Activated naive CD8-positive, alpha-beta T cell treated with anti-CD3 and anti-CD28 coated beads, Interleukin-2, amount 50 U/mL, for 24 hours (primary cell): Measurements from ENCODE around the gene CCDC12.

Experiments used
- ATAC-seq: fragments of 150-1000 bp; cut with Tn5 transposase; one replicate; pipeline ENCODE4 v1.10.0; 2021
- DNase-seq: peaks from one replicate; pipeline ENCODE4 v3.0.0; 2021
- H3K27ac Mint-ChIP-seq: one replicate; pipeline ENCODE4 v1.8.0; 2021; ENCODE audit warnings: mild to moderate bottlenecking, mixed read lengths
- H3K27me3 Mint-ChIP-seq: one replicate; pipeline ENCODE4 v1.8.0; 2021; ENCODE audit warnings: mixed read lengths
- H3K36me3 Mint-ChIP-seq: one replicate; pipeline ENCODE4 v1.8.0; 2021; ENCODE audit warnings: low read depth, mixed read lengths
- H3K4me1 Mint-ChIP-seq: one replicate; pipeline ENCODE4 v1.8.0; 2021; ENCODE audit warnings: mixed read lengths
- H3K4me3 Mint-ChIP-seq: one replicate; pipeline ENCODE4 v1.8.0; 2021; ENCODE audit warnings: mild to moderate bottlenecking, moderate library complexity, mixed read lengths
- H3K9me3 Mint-ChIP-seq: one replicate; pipeline ENCODE4 v1.8.0; 2021; ENCODE audit warnings: mixed read lengths

The CCDC12 gene

DNA sequence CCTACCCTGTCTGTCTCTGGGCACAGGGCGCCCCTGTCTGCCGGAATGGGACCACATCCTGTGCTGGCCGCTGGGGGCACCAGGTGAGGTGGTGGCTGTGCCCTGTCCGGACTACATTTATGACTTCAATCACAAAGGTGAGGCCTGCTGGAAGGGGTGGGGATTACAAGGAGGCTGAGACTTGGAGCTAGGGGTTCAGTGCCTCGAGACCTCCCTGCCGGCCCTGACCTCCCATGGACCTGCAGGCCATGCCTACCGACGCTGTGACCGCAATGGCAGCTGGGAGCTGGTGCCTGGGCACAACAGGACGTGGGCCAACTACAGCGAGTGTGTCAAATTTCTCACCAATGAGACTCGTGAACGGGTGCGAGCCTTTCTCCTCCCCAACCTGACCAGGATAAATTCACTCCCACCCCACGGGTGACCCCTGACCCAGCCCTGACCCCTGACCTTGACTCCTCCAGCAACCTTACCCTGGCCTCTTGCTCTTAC lies 78.7 kb downstream of the CCDC12 start:
- DNase-seq (no peak), ATAC-seq (no peak)
- H3K27ac Mint-ChIP-seq, result no peak overlapping the region
- no peaks in the 10 kb centered on the region for H3K36me3 Mint-ChIP-seq
- peaks cover 1% of the 10 kb centered on the region for H3K4me1 Mint-ChIP-seq
- peaks cover 30% of the 10 kb centered on the region for H3K27me3 Mint-ChIP-seq
- H3K4me3 Mint-ChIP-seq, result no peak overlapping the region
- no peaks in the 10 kb centered on the region for H3K9me3 Mint-ChIP-seq

- H3K9me3 Mint-ChIP-seq, result no peaks in the 10 kb centered on the region
- no peaks in the 10 kb centered on the region for H3K36me3 Mint-ChIP-seq
- DNase-seq (no peak), ATAC-seq (no peak)
- H3K4me3 Mint-ChIP-seq, result no peak overlapping the region
- H3K27ac Mint-ChIP-seq, result no peak overlapping the region
- H3K4me1 Mint-ChIP-seq, result peaks cover 3% of the 10 kb centered on the region
- peaks cover 37% of the 10 kb centered on the region for H3K27me3 Mint-ChIP-seq
Observed at GRCh38 chr3:46897031-46897430, 79.5 kb downstream of the CCDC12 start.

- H3K4me1 Mint-ChIP-seq, result peaks cover 3% of the 10 kb centered on the region
- no peaks in the 10 kb centered on the region for H3K9me3 Mint-ChIP-seq
- peaks cover 44% of the 10 kb centered on the region for H3K27me3 Mint-ChIP-seq
- H3K4me3 Mint-ChIP-seq, result no peak overlapping the region
- no peak for ATAC-seq
- H3K36me3 Mint-ChIP-seq, result no peaks in the 10 kb centered on the region
- no peak for DNase-seq
- no peak overlapping the region for H3K27ac Mint-ChIP-seq
Observed at GRCh38 chr3:46896386-46896785, 80.2 kb downstream of the CCDC12 start.

- Mint-ChIP-seq H3K27ac (no peak overlapping the region), H3K9me3 (no peaks in the 10 kb centered on the region), H3K4me1 (peaks cover 3% of the 10 kb centered on the region), H3K4me3 (no peak overlapping the region), H3K36me3 (no peaks in the 10 kb centered on the region), H3K27me3 (peaks cover 48% of the 10 kb centered on the region)
- DNase-seq (no peak), ATAC-seq (no peak)
Observed at GRCh38 chr3:46895761-46896160, 80.8 kb downstream of the CCDC12 start.

DNA sequence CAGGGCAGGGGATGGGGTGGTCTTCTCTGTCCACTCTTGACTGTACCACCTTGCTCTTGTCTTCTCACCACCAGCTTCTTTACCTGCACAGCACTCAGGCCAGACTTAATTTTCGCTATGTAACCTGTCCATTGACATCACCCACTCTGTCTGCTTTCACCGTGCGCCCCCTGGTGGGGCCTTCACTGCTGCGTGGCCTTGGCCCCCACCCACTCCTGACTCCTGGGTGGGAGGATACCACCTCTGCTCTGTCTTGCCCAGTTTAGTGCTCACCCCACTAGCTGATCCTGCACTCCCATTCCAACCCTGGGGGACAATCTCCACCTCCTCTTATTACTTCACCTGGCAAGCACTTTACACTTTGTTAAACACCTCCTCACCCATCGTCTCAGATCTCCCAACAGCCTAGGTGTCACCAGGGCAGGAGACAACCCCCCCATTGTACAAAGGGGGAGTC lies 81.3 kb downstream of the CCDC12 start:
- peaks cover 52% of the 10 kb centered on the region for H3K27me3 Mint-ChIP-seq

GRCh38 chr3:46894256-46894655 lies 82.3 kb downstream of the CCDC12 start:
- H3K4me1 Mint-ChIP-seq, result peaks cover 3% of the 10 kb centered on the region
- ATAC-seq, result no peak
- peaks cover 52% of the 10 kb centered on the region for H3K27me3 Mint-ChIP-seq
- no peak overlapping the region for H3K4me3 Mint-ChIP-seq
- no peak for DNase-seq
- no peaks in the 10 kb centered on the region for H3K9me3 Mint-ChIP-seq
- H3K36me3 Mint-ChIP-seq, result no peaks in the 10 kb centered on the region
- H3K27ac Mint-ChIP-seq, result no peak overlapping the region

More for the DNA sequence above, 81.3 kb downstream of the CCDC12 start:
- H3K27ac Mint-ChIP-seq, result no peak overlapping the region
- no peak overlapping the region for H3K4me3 Mint-ChIP-seq
- DNase-seq, result peak; percentile 83
- peaks cover 3% of the 10 kb centered on the region for H3K4me1 Mint-ChIP-seq
- H3K9me3 Mint-ChIP-seq, result no peaks in the 10 kb centered on the region
- ATAC-seq, result peak; percentile 70
- no peaks in the 10 kb centered on the region for H3K36me3 Mint-ChIP-seq

DNA sequence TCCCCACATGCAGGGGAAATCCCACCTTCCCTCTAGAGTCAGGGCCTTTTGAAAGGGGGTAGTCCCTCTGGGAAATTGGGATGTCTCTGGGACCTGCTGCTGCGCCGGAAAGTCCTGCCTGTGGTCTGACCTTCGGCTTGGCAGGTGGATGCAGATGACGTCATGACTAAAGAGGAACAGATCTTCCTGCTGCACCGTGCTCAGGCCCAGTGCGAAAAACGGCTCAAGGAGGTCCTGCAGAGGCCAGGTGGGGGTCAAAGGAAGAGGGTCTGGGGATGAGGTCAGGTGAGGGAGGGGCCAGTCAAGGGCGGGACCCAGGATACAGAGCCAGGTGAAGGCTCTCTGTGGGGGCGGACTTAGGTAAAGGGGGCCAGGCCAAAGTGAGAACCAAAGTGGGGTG lies 82.8 kb downstream of the CCDC12 start:
- Mint-ChIP-seq H3K9me3 (no peaks in the 10 kb centered on the region), H3K4me1 (peaks cover 2% of the 10 kb centered on the region), H3K27me3 (peaks cover 47% of the 10 kb centered on the region), H3K4me3 (no peak overlapping the region), H3K27ac (no peak overlapping the region), H3K36me3 (no peaks in the 10 kb centered on the region)
- DNase-seq (no peak), ATAC-seq (no peak)

DNA sequence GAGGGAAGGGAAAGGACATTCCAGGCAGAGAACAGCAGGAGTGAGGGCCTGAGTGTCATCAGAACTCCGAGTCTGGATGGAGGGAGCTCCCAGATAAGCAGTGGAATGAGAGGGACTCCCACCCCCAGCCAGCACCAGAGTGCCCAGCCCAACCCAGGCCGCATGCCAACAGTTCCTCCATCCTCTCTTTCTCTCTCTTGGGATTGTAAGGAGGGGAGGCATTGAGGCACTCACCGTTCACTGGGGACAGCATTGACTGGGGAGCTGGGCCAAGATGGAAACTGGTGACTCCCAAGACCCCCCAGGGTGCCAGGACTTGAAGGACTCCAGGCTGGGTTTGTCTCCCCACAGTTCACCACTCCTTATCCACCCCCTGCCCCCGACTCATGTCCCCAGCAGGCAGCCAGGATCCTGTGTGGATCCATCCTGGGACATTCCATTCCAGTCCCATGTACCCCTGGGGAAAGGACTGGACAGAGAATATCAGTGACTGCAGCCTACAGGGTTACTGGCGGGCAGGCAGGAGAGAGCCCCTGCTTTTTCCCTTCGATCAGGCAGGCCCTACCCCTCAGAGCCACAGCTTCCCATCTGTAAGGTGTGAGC lies 83.3 kb downstream of the CCDC12 start:
- peaks cover 2% of the 10 kb centered on the region for H3K4me1 Mint-ChIP-seq
- H3K27ac Mint-ChIP-seq, result no peak overlapping the region
- H3K4me3 Mint-ChIP-seq, result no peak overlapping the region
- H3K36me3 Mint-ChIP-seq, result no peaks in the 10 kb centered on the region
- H3K27me3 Mint-ChIP-seq, result peaks cover 45% of the 10 kb centered on the region
- ATAC-seq (no peak), DNase-seq (no peak)
- H3K9me3 Mint-ChIP-seq, result no peaks in the 10 kb centered on the region

DNA sequence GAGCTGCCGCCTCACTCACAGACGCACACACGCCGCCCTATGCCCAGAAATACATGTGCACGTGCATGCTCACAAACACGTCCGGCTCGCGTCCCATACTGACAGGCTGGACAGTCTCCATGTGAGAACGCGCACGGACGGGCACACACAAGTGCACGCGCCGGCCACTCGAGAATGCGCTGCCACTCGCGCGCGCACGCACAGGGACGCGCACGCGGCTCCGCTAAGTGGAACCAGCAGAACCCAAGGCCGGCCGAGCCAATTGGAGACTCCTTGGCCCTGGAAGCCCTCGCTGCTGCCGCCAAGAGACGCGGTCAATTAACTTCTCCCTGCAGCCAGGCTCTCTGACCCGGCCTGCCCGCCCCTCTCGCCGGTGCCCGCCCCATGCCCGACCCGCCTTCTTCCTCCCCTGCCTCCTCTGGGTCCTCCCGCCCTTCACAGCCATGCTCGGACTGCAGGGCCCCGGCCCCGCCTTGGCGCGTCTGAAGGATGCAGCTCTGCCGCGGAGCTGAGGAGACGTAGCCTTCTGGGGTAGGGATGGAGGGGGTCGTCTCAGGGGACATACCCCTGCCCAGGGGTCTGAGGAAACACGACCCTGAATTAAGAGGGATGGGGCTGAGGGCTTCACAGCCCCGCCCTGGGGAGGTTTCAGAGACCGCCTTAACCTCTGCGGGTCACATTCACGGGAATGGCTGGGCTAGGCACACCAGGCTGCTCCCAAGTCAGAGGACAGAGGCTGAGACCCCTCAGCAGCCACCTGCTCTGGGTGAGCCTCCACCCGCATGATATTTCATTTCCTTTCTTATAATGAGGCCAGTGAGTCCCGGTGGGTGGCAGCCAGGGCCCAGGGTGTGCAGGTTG lies 84.0 kb downstream of the CCDC12 start:
- Mint-ChIP-seq H3K4me1 (peaks cover 2% of the 10 kb centered on the region), H3K4me3 (peak overlapping the region; percentile 40), H3K27ac (no peak overlapping the region), H3K27me3 (peaks cover 38% of the 10 kb centered on the region), H3K9me3 (no peaks in the 10 kb centered on the region), H3K36me3 (no peaks in the 10 kb centered on the region)
- ATAC-seq (no peak), DNase-seq (no peak)

- Mint-ChIP-seq H3K27ac (no peak overlapping the region), H3K27me3 (peaks cover 38% of the 10 kb centered on the region), H3K4me1 (peaks cover 2% of the 10 kb centered on the region), H3K9me3 (no peaks in the 10 kb centered on the region), H3K4me3 (no peak overlapping the region), H3K36me3 (no peaks in the 10 kb centered on the region)
- DNase-seq (no peak), ATAC-seq (no peak)
Observed at GRCh38 chr3:46891132-46891531, 85.4 kb downstream of the CCDC12 start.

DNA sequence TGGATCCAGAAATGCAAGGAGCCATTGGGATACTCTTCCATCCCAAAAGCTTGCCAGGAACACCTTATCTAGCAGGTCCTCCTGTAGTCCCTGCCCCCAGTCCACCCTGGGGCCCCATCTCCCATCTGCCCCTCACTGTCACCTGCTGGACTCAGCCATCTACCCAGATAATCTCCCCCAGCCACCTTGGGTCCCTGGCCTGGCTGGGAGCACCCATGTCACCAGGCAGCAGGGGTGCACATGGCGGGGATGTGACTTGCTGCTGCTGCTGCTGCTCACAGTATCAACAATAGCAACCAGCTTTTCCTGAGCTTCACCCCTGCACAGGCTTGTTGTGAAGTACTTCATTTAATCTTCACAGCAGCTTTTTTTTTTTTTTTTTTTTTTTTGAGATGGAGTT lies 86.4 kb downstream of the CCDC12 start:
- Mint-ChIP-seq H3K27me3 (peaks cover 42% of the 10 kb centered on the region), H3K27ac (no peak overlapping the region), H3K4me3 (no peak overlapping the region), H3K9me3 (no peaks in the 10 kb centered on the region), H3K36me3 (no peaks in the 10 kb centered on the region), H3K4me1 (peaks cover 2% of the 10 kb centered on the region)
- ATAC-seq (no peak), DNase-seq (no peak)

DNA sequence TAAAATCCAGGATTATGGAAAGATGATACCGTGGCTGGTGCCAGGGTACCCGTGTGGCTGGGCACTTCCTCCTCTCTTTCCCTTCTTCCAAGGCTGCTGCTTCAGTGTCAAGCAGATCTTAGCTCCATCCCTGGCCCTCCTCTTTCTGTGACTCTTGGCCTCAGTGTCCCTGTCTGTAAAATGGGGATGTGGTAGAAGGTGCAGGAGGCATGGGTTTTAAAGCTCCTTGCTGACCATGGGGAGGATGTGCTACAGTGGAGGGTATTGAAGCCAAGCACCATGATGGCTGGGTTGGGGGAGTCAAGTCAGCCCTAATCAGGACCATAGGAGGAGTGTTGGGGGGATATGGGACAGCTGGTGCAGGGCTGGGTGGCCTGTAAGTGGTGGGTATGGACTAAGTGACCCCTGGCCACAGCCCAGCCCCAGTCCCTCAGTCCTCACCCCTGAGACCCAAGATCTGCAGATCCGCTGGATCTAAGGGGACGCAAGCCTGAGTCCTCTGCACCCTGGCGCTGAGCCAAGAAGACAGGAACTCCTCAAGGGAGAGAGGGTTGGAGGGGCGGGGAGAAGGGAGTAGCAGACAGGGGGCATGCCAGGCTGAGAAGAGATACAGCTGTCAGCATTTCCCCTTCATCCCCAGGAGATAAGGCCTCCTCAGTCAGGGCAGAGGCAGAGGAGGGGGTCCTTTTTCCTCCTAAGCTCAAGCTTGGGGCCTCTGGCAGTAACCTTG lies 87.0 kb downstream of the CCDC12 start:
- Mint-ChIP-seq H3K36me3 (no peaks in the 10 kb centered on the region), H3K4me1 (peaks cover 2% of the 10 kb centered on the region), H3K27me3 (peaks cover 47% of the 10 kb centered on the region), H3K4me3 (no peak overlapping the region), H3K9me3 (no peaks in the 10 kb centered on the region), H3K27ac (no peak overlapping the region)
- ATAC-seq, result no peak
- no peak for DNase-seq

DNA sequence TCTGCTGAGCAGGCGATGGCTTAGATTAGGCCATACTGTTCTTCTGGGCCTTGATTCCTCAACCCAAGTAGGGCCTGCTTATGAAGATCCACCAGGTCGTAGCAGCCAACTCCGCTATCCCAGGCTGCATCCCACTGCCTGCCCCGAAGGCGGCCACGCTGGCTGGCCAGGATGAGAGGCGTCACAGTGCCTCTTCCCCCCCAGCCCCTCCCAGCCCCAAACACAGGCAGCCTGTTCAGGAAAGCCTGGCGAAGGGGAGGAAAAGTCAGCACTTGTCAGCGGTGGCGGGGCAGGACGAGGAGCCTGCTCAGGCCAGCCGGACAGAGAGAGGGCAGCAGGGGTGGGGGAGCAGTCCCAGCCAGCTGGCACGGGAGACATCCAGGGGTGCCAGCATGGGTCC lies 87.8 kb downstream of the CCDC12 start:
- no peak for ATAC-seq
- no peak for DNase-seq
- H3K27ac Mint-ChIP-seq, result no peak overlapping the region
- no peak overlapping the region for H3K4me3 Mint-ChIP-seq
- no peaks in the 10 kb centered on the region for H3K9me3 Mint-ChIP-seq
- peaks cover 49% of the 10 kb centered on the region for H3K27me3 Mint-ChIP-seq
- no peaks in the 10 kb centered on the region for H3K36me3 Mint-ChIP-seq
- H3K4me1 Mint-ChIP-seq, result peaks cover 2% of the 10 kb centered on the region

GRCh38 chr3:46887980-46888494 lies 88.5 kb downstream of the CCDC12 start:
- no peaks in the 10 kb centered on the region for H3K9me3 Mint-ChIP-seq
- H3K4me3 Mint-ChIP-seq, result no peak overlapping the region
- no peaks in the 10 kb centered on the region for H3K36me3 Mint-ChIP-seq
- H3K4me1 Mint-ChIP-seq, result peaks cover 2% of the 10 kb centered on the region
- H3K27ac Mint-ChIP-seq, result no peak overlapping the region
- peaks cover 46% of the 10 kb centered on the region for H3K27me3 Mint-ChIP-seq
- DNase-seq, result no peak
- no peak for ATAC-seq
